ENCODE measurements around the gene OST4. TPM values are rescaled to one million over a fixed set of nuclear protein-coding genes. Genes with fewer than 3 reads are reported as not detected.

Gene OST4
- polyA plus RNA-seq, 1 donor (not counting 4 experiments of a cell fraction or from before 2014, with no cell fraction given) = 393 TPM

GRCh38 chr2:27089111-27089954 lies 17.9 kb upstream of the OST4 start:
- H3K4me1 ChIP-seq (ENCODE audit: control insufficient read depth, extremely low read depth, insufficient read depth, low read length) = peaks cover 10% of the 10 kb centered on the region
- H2AFZ ChIP-seq (ENCODE audit: control insufficient read depth, low read length) = no peak overlapping the region
- H3K9ac ChIP-seq (ENCODE audit: control insufficient read depth, extremely low read depth, insufficient read depth, low read length) = no peak overlapping the region
- TF ChIP-seq, protein P1, sequence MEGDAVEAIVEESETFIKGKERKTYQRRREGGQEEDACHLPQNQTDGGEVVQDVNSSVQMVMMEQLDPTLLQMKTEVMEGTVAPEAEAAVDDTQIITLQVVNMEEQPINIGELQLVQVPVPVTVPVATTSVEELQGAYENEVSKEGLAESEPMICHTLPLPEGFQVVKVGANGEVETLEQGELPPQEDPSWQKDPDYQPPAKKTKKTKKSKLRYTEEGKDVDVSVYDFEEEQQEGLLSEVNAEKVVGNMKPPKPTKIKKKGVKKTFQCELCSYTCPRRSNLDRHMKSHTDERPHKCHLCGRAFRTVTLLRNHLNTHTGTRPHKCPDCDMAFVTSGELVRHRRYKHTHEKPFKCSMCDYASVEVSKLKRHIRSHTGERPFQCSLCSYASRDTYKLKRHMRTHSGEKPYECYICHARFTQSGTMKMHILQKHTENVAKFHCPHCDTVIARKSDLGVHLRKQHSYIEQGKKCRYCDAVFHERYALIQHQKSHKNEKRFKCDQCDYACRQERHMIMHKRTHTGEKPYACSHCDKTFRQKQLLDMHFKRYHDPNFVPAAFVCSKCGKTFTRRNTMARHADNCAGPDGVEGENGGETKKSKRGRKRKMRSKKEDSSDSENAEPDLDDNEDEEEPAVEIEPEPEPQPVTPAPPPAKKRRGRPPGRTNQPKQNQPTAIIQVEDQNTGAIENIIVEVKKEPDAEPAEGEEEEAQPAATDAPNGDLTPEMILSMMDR (optimal IDR thresholded peaks at IDR 0.05 in 1 of 3, IDR thresholded peaks at IDR 0.05 in 1 of 3, conservative IDR thresholded peaks at IDR 0.05 in 1 of 3; ENCODE audit: extremely low read depth in 1 of 3, insufficient read depth in 2 of 3, low read length in 3 of 3) = no peak
- no peak for TF ChIP-seq EZH2 (IDR thresholded peaks at IDR 0.05; ENCODE audit: low read length)
- FAIRE-seq = no peak
- H3K27ac ChIP-seq (ENCODE audit: control insufficient read depth, insufficient read depth, low read length) = no peak overlapping the region
- no peak for DNase-seq (ENCODE audit: low read depth, low spot score)
- H3K27me3 ChIP-seq (ENCODE audit: control insufficient read depth, extremely low read depth, insufficient read depth, low read length) = no peaks in the 10 kb centered on the region
- H3K4me3 ChIP-seq (ENCODE audit: control insufficient read depth in 2 of 3, extremely low read depth in 1 of 3, insufficient read depth in 2 of 3, low read depth in 1 of 3, low read length in 3 of 3) = no peak overlapping the region
- H4K20me1 ChIP-seq (ENCODE audit: control insufficient read depth, extremely low read depth, insufficient read depth, low read length) = no peaks in the 10 kb centered on the region
- H3K36me3 ChIP-seq (ENCODE audit: control insufficient read depth in 2 of 2, extremely low read depth in 1 of 2, insufficient read depth in 2 of 2, low read length in 2 of 2) = no peaks in the 10 kb centered on the region
- H3K79me2 ChIP-seq (ENCODE audit: control insufficient read depth, insufficient read depth, low read length) = no peaks in the 10 kb centered on the region
- H3K9me3 ChIP-seq (ENCODE audit: control insufficient read depth, low read depth, low read length) = no peaks in the 10 kb centered on the region
- no peaks in the 10 kb centered on the region for H3K9me1 ChIP-seq (ENCODE audit: control insufficient read depth, extremely low read depth, insufficient read depth, low read length)
- dilution Hi-C loops (cut with MboI; ENCODE audit: extremely low pct_ligation_motif_present, low sequenced_read_pairs) = no loop called here
- H3K4me2 ChIP-seq (ENCODE audit: control insufficient read depth, extremely low read depth, insufficient read depth, low read depth, low read length) = no peak overlapping the region

- Histone ChIP-seq H3K4me3 (ENCODE audit: control insufficient read depth in 2 of 3, extremely low read depth in 1 of 3, insufficient read depth in 2 of 3, low read depth in 1 of 3, low read length in 3 of 3) (no peak overlapping the region), H2AFZ (ENCODE audit: control insufficient read depth, low read length) (no peak overlapping the region), H3K9me3 (ENCODE audit: control insufficient read depth, low read depth, low read length) (no peaks in the 10 kb centered on the region), H3K4me1 (ENCODE audit: control insufficient read depth, extremely low read depth, insufficient read depth, low read length) (peaks cover 10% of the 10 kb centered on the region), H3K4me2 (ENCODE audit: control insufficient read depth, extremely low read depth, insufficient read depth, low read depth, low read length) (no peak overlapping the region), H3K27me3 (ENCODE audit: control insufficient read depth, extremely low read depth, insufficient read depth, low read length) (no peaks in the 10 kb centered on the region), H4K20me1 (ENCODE audit: control insufficient read depth, extremely low read depth, insufficient read depth, low read length) (no peaks in the 10 kb centered on the region), H3K9me1 (ENCODE audit: control insufficient read depth, extremely low read depth, insufficient read depth, low read length) (no peaks in the 10 kb centered on the region), H3K79me2 (ENCODE audit: control insufficient read depth, insufficient read depth, low read length) (no peaks in the 10 kb centered on the region), H3K9ac (ENCODE audit: control insufficient read depth, extremely low read depth, insufficient read depth, low read length) (no peak overlapping the region), H3K36me3 (ENCODE audit: control insufficient read depth in 2 of 2, extremely low read depth in 1 of 2, insufficient read depth in 2 of 2, low read length in 2 of 2) (no peaks in the 10 kb centered on the region), H3K27ac (ENCODE audit: control insufficient read depth, insufficient read depth, low read length) (no peak overlapping the region)
- DNase-seq (ENCODE audit: low read depth, low spot score) (no peak), FAIRE-seq (no peak)
- dilution Hi-C loops (cut with MboI; ENCODE audit: extremely low pct_ligation_motif_present, low sequenced_read_pairs) = no loop called here
- no peak for TF ChIP-seq EZH2 (IDR thresholded peaks at IDR 0.05; ENCODE audit: low read length)
- TF ChIP-seq, protein P1 (optimal IDR thresholded peaks at IDR 0.05 in 1 of 3, IDR thresholded peaks at IDR 0.05 in 1 of 3, conservative IDR thresholded peaks at IDR 0.05 in 1 of 3; ENCODE audit: extremely low read depth in 1 of 3, insufficient read depth in 2 of 3, low read length in 3 of 3) = no peak
Observed at GRCh38 chr2:27088634-27089033, 17.2 kb upstream of the OST4 start.
